SK-N-SH (cell line): ENCODE data around the gene IFNA1.

Experiments used
- SMC3 ChIP-seq: IDR thresholded peaks from 2 replicates; pipeline ENCODE4 v1.6.1; 2012; ENCODE audit warnings: low read depth, low read length, improper control_type of control experiment
- TF ChIP-seq, protein P1 (sequence below): fragments of 200-600 bp; sonication (generic); IDR thresholded peaks from 2 replicates; pipeline ENCODE4 v1.6.1; 2017; ENCODE audit warnings: antibody characterized with exemption, mild to moderate bottlenecking, moderate library complexity

- TF ChIP-seq, protein P1, sequence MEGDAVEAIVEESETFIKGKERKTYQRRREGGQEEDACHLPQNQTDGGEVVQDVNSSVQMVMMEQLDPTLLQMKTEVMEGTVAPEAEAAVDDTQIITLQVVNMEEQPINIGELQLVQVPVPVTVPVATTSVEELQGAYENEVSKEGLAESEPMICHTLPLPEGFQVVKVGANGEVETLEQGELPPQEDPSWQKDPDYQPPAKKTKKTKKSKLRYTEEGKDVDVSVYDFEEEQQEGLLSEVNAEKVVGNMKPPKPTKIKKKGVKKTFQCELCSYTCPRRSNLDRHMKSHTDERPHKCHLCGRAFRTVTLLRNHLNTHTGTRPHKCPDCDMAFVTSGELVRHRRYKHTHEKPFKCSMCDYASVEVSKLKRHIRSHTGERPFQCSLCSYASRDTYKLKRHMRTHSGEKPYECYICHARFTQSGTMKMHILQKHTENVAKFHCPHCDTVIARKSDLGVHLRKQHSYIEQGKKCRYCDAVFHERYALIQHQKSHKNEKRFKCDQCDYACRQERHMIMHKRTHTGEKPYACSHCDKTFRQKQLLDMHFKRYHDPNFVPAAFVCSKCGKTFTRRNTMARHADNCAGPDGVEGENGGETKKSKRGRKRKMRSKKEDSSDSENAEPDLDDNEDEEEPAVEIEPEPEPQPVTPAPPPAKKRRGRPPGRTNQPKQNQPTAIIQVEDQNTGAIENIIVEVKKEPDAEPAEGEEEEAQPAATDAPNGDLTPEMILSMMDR = no peak
- TF ChIP-seq SMC3 = no peak
Observed at GRCh38 chr9:21399956-21400355, 40.3 kb upstream of the IFNA1 start.
